ENCODE measurements around the gene CYS1.

GRCh38 chr2:10064932-10065772 lies 15.1 kb downstream of the CYS1 start:
- no peak for TF ChIP-seq CTCF (IDR thresholded peaks at IDR 0.05; ENCODE audit: insufficient read depth, low read depth, low read length)
- no peak for TF ChIP-seq EZH2 (IDR thresholded peaks at IDR 0.05; ENCODE audit: insufficient read depth, low read length)

Data from astrocyte (in vitro differentiated cells and primary cell).